ENCODE data around the gene TRDMT1. TPM values are rescaled to one million over a fixed set of nuclear protein-coding genes. Genes with fewer than 3 reads are reported as not detected.

Gene TRDMT1
- total and polyA plus RNA-seq, 3 donors from 2014 or later: 6.9 to 12.1 (median 9.7) TPM

DNA sequence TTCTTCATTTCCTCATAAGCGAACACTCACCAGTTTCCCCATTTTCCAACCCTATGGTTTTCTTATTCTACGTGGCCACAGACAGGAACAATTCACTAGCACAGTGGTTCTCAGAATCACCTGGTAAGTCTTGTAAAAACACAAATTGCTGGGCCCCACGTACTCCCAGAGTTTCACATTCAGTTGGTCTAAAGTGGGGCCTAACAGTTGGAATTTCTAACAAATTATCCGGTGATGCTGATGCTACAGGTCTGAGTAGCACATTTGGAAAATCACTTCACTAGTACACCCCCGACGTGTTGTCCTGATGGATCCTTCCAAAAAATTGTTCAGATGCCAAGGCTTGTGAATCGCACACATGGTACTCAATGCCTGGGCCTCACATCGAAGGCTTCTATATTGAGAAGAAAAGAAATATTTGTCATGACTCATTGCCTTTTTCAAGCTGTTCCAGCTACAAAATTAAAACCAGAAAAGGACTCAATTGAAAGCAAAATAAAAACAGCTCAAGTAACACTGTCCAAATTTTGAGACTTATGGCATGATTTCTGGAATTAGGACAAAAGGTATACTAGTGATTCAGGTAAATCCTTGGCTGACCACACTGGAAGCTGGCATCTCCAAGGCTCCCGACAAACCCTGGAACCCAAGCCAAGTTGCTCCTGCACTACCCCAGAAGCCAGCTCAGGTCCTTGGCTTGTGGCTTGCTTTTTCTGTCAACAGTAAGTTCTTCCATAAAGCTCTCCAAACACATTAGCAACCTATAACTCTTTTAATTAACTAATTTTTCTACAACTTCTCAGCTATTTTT lies 13.7 kb upstream of the TRDMT1 start:
- TF ChIP-seq POLR2A (IDR thresholded peaks at IDR 0.05) (no peak), CTCF (IDR thresholded peaks at IDR 0.05) (no peak)
- Histone ChIP-seq H3K4me1 (peaks cover 3% of the 10 kb centered on the region), H3K4me3 (no peak overlapping the region), H3K36me3 (ENCODE audit: low read depth, missing control alignments) (no peaks in the 10 kb centered on the region), H3K27ac (peak overlapping the region in 1 of 2 donors; percentile 12), H3K9me3 (no peaks in the 10 kb centered on the region), H3K27me3 (no peaks in the 10 kb centered on the region)
- DNase-seq: no peak
- WGBS, 2 donors: 56 to 77% methylated on average over 9 of the region's 9 CpGs
- intact Hi-C loops (cut with DNase I; ENCODE audit: low total_unique reads): no loop called here

DNA sequence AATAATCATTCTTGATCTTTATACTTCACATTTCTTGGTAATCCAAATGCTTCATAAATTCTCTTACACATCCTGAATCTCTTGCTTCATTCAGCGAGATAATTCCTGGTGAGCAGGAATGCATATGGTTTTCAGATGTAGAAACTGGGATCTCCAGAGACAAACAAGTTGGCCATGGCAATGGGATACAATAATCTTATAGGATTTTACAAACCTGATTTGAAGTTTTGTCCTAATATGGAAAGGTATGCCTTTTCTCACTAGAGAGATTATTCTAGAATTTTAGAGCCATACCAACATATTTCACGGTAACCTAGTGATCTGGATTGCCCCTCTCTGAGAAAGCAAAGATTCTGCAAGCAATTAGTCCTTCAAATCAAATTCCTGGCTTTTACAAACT lies 13.1 kb upstream of the TRDMT1 start:
- no peak for TF ChIP-seq POLR2A (IDR thresholded peaks at IDR 0.05)
- no peak for TF ChIP-seq CTCF (IDR thresholded peaks at IDR 0.05)
- H3K9me3 ChIP-seq: no peaks in the 10 kb centered on the region
- 81 to 90% methylated on average over 2 of the region's 2 CpGs for WGBS, 2 donors
- DNase-seq: no peak
- H3K4me1 ChIP-seq: peaks cover 3% of the 10 kb centered on the region
- H3K27ac ChIP-seq: no peak overlapping the region
- no peaks in the 10 kb centered on the region for H3K27me3 ChIP-seq
- no peaks in the 10 kb centered on the region for H3K36me3 ChIP-seq (ENCODE audit: low read depth, missing control alignments)
- no peak overlapping the region for H3K4me3 ChIP-seq
- intact Hi-C loops (cut with DNase I; ENCODE audit: low total_unique reads): no loop called here

- H3K36me3 ChIP-seq (ENCODE audit: low read depth, missing control alignments): no peaks in the 10 kb centered on the region
- H3K9me3 ChIP-seq: no peaks in the 10 kb centered on the region
- peaks cover 3% of the 10 kb centered on the region for H3K4me1 ChIP-seq
- peak; percentile 70 for DNase-seq
- intact Hi-C loops (cut with DNase I; ENCODE audit: low total_unique reads): no loop called here
- H3K27me3 ChIP-seq: no peaks in the 10 kb centered on the region
- H3K4me3 ChIP-seq: no peak overlapping the region
- 70 to 77% methylated on average over 2 of the region's 2 CpGs for WGBS, 2 donors
- TF ChIP-seq CTCF (IDR thresholded peaks at IDR 0.05): no peak
- no peak for TF ChIP-seq POLR2A (IDR thresholded peaks at IDR 0.05)
- H3K27ac ChIP-seq: no peak overlapping the region
These were observed 12.3 kb upstream of the TRDMT1 start for GRCh38 chr10:17213646-17214349.

DNA sequence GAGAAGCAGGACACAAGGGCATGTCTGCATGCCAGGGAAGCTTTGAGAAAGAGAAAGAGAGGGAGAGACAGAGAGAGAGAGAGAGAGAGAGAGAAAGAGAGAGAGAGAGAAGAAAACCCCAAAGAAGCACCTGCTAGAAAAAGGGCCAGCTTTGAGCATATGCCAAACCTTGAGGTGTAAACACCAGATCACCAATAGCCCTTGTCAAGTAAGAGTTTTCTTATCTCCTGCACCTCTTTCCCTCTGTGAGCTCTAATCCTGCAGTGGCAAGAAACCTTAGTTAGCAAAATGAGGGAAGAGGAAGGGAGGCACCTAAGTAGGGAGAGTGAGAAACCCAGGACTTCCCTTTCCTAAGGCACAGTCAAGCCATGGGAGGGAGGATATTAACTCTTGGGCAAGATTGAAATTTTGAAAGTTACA lies 11.3 kb upstream of the TRDMT1 start:
- intact Hi-C loops (cut with DNase I; ENCODE audit: low total_unique reads): no loop called here
- no peak overlapping the region for H3K4me3 ChIP-seq
- no peak overlapping the region for H3K27ac ChIP-seq
- H3K36me3 ChIP-seq (ENCODE audit: low read depth, missing control alignments): no peaks in the 10 kb centered on the region
- no peaks in the 10 kb centered on the region for H3K9me3 ChIP-seq
- no peak for DNase-seq
- H3K4me1 ChIP-seq: peaks cover 3% of the 10 kb centered on the region
- no peaks in the 10 kb centered on the region for H3K27me3 ChIP-seq
- TF ChIP-seq CTCF (IDR thresholded peaks at IDR 0.05) (no peak), POLR2A (IDR thresholded peaks at IDR 0.05) (no peak)

All from testis (tissue), 3 donors.